Urothelium cell line (cell line): ENCODE measurements around the gene SH3BGRL.
"Not testable (repeated sequence)": the region's sequence is repeated elsewhere in the genome, so short reads cannot be mapped to it uniquely, and the experiment has no call there.

ENCODE experiments used
- DNase-seq: peaks from one replicate; pipeline ENCODE4 v3.0.0; 2011; ENCODE audit warnings: low spot score, mixed read lengths
- FAIRE-seq: peaks from 2 replicates; lab custom pipeline; 2011; peaks lifted over from hg19 to GRCh38; lab: Jason Lieb, UNC

SH3BGRL gene

GRCh38 chrX:81259020-81259713 lies 57.3 kb downstream of the SH3BGRL start:
- no peak for DNase-seq
- no peak for FAIRE-seq

GRCh38 chrX:81259714-81260395 lies 58.0 kb downstream of the SH3BGRL start:
- no peak for DNase-seq
- FAIRE-seq = no peak

GRCh38 chrX:81261576-81261975 lies 59.7 kb downstream of the SH3BGRL start:
- FAIRE-seq (no peak), DNase-seq (no peak)

- FAIRE-seq (no peak), DNase-seq (no peak)
These were observed 61.2 kb downstream of the SH3BGRL start for GRCh38 chrX:81263059-81263458.

- FAIRE-seq (no peak), DNase-seq (no peak)
These were observed 76.7 kb downstream of the SH3BGRL start for GRCh38 chrX:81278616-81279015.

GRCh38 chrX:81280148-81280547 lies 78.2 kb downstream of the SH3BGRL start:
- FAIRE-seq (no peak), DNase-seq (no peak)

GRCh38 chrX:81286075-81286474 lies 84.2 kb downstream of the SH3BGRL start:
- no peak for FAIRE-seq
- DNase-seq = no peak

GRCh38 chrX:81286608-81287007 lies 84.7 kb downstream of the SH3BGRL start:
- no peak for DNase-seq
- FAIRE-seq = no peak

GRCh38 chrX:81291996-81292395 lies 90.1 kb downstream of the SH3BGRL start:
- no peak for FAIRE-seq
- no peak for DNase-seq

GRCh38 chrX:81294101-81294500 lies 92.2 kb downstream of the SH3BGRL start:
- FAIRE-seq (no peak), DNase-seq (no peak)

- DNase-seq (peak; percentile 1), FAIRE-seq (no peak)
These were observed 100.0 kb downstream of the SH3BGRL start for GRCh38 chrX:81301877-81302276.

- DNase-seq = no peak
- no peak for FAIRE-seq
These were observed 102.7 kb downstream of the SH3BGRL start for GRCh38 chrX:81304563-81304962.

- DNase-seq (no peak), FAIRE-seq (no peak)
These were observed 103.3 kb downstream of the SH3BGRL start for GRCh38 chrX:81305240-81305639.

- no peak for DNase-seq
These were observed 106.4 kb downstream of the SH3BGRL start for GRCh38 chrX:81308086-81308829.

GRCh38 chrX:81316163-81316562 lies 114.3 kb downstream of the SH3BGRL start:
- DNase-seq = no peak
- FAIRE-seq = no peak

More at GRCh38 chrX:81308086-81308829, 106.4 kb downstream of the SH3BGRL start:
- no peak for FAIRE-seq

- not testable (repeated sequence) for FAIRE-seq, DNase-seq
These were observed 129.8 kb downstream of the SH3BGRL start for GRCh38 chrX:81331653-81332052.

- FAIRE-seq (no peak), DNase-seq (no peak)
These were observed 134.7 kb downstream of the SH3BGRL start for GRCh38 chrX:81336455-81337152.

GRCh38 chrX:81337805-81338204 lies 135.9 kb downstream of the SH3BGRL start:
- no peak for DNase-seq
- FAIRE-seq = no peak

GRCh38 chrX:81338924-81339323 lies 137.0 kb downstream of the SH3BGRL start:
- FAIRE-seq = no peak

GRCh38 chrX:81345296-81345695 lies 143.4 kb downstream of the SH3BGRL start:
- FAIRE-seq, DNase-seq: not testable (repeated sequence)

More at GRCh38 chrX:81338924-81339323, 137.0 kb downstream of the SH3BGRL start:
- DNase-seq = no peak
